RWPE2 (cell line): ENCODE measurements around the gene SLC16A13.
"Not testable (repeated sequence)": the region's sequence is repeated elsewhere in the genome, so short reads cannot be mapped to it uniquely, and the experiment has no call there.

ENCODE experiments used
- ATAC-seq: fragments of 200-7000 bp; cut with Tn5 transposase; 3 replicates; pipeline ENCODE4 v1.9.1; 2021; ENCODE audit warnings: low read depth
- DNase-seq: peaks from one replicate; pipeline ENCODE4 v3.0.0-alpha.2; 2020; ENCODE audit warnings: low spot score
- H3K27ac ChIP-seq: fragments of 450-650 bp; 2 replicates; pipeline ENCODE4 v1.5.1; 2017; ENCODE audit warnings: mild to moderate bottlenecking; ENCODE audit not compliant: poor library complexity, severe bottlenecking
- H3K27me3 ChIP-seq: fragments of 250-450 bp; sonication (Bioruptor Pico); 2 replicates; pipeline ENCODE4 v1.5.1; 2021; ENCODE audit warnings: mild to moderate bottlenecking, moderate library complexity; ENCODE audit not compliant: insufficient read depth, poor library complexity, severe bottlenecking
- H3K36me3 ChIP-seq: fragments of 250-450 bp; sonication (Bioruptor Pico); 2 replicates; pipeline ENCODE4 v1.5.1; 2020; ENCODE audit warnings: low read depth, mild to moderate bottlenecking, moderate library complexity
- H3K4me1 ChIP-seq: fragments of 250-450 bp; sonication (Bioruptor Pico); 2 replicates; pipeline ENCODE4 v1.5.1; 2021; ENCODE audit warnings: mild to moderate bottlenecking, moderate library complexity; ENCODE audit not compliant: insufficient read depth, poor library complexity, severe bottlenecking
- H3K4me3 ChIP-seq: fragments of 250-450 bp; sonication (Bioruptor Pico); 2 replicates; pipeline ENCODE4 v1.5.1; 2021; ENCODE audit warnings: mild to moderate bottlenecking, moderate library complexity; ENCODE audit not compliant: severe bottlenecking
- H3K9me3 ChIP-seq: fragments of 250-450 bp; sonication (Bioruptor Pico); 2 replicates; pipeline ENCODE4 v1.5.1; 2021; ENCODE audit warnings: mild to moderate bottlenecking, moderate library complexity; ENCODE audit not compliant: severe bottlenecking
- TF ChIP-seq, protein P1 (sequence below): fragments of 450-650 bp; IDR thresholded peaks from one replicate; pipeline ENCODE4 v1.5.1; 2017; ENCODE audit warnings: mild to moderate bottlenecking, moderate library complexity; ENCODE audit not compliant: poor library complexity, severe bottlenecking

The SLC16A13 gene

GRCh38 chr17:7084088-7084487 lies 48.3 kb downstream of the SLC16A13 start:
- ATAC-seq (no peak), DNase-seq (no peak)
- H3K36me3 ChIP-seq = no peaks in the 10 kb centered on the region
- no peak overlapping the region for H3K27ac ChIP-seq
- TF ChIP-seq, protein P1, sequence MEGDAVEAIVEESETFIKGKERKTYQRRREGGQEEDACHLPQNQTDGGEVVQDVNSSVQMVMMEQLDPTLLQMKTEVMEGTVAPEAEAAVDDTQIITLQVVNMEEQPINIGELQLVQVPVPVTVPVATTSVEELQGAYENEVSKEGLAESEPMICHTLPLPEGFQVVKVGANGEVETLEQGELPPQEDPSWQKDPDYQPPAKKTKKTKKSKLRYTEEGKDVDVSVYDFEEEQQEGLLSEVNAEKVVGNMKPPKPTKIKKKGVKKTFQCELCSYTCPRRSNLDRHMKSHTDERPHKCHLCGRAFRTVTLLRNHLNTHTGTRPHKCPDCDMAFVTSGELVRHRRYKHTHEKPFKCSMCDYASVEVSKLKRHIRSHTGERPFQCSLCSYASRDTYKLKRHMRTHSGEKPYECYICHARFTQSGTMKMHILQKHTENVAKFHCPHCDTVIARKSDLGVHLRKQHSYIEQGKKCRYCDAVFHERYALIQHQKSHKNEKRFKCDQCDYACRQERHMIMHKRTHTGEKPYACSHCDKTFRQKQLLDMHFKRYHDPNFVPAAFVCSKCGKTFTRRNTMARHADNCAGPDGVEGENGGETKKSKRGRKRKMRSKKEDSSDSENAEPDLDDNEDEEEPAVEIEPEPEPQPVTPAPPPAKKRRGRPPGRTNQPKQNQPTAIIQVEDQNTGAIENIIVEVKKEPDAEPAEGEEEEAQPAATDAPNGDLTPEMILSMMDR = no peak
- no peak overlapping the region for H3K4me3 ChIP-seq
- H3K9me3 ChIP-seq = no peaks in the 10 kb centered on the region
- peaks cover 13% of the 10 kb centered on the region for H3K4me1 ChIP-seq
- no peaks in the 10 kb centered on the region for H3K27me3 ChIP-seq

DNA sequence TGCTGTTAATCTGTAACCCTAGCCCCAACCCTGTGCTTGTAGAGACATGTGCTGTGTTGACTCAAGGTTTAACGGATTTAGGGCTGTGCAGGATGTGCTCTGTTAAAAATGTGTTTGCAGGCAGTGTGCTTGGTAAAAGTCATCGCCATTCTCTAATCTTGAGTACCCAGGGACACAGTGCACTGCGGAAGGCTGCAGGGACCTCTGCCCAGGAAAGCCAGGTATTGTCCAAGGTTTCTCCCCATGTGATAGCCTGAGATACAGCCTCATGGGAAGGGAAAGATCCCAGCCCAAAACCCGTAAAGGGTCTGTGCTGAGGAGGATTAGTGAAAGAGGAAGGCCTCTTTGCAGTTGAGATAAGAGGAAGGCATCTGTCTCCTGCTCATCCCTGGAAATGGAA lies 52.6 kb downstream of the SLC16A13 start:
- not testable (repeated sequence) for H3K4me3 ChIP-seq, DNase-seq, H3K9me3 ChIP-seq, H3K36me3 ChIP-seq, H3K27me3 ChIP-seq, ATAC-seq
- H3K4me1 ChIP-seq = peaks cover 14% of the 10 kb centered on the region
- peak overlapping the region; percentile 44 for H3K27ac ChIP-seq

GRCh38 chr17:7089570-7089969 lies 53.8 kb downstream of the SLC16A13 start:
- not testable (repeated sequence) for H3K4me3 ChIP-seq, ATAC-seq, H3K27me3 ChIP-seq, H3K36me3 ChIP-seq, H3K9me3 ChIP-seq, H3K27ac ChIP-seq, DNase-seq
- H3K4me1 ChIP-seq = peaks cover 14% of the 10 kb centered on the region
